K562 (cell line): Measurements from ENCODE around the gene DEK. TPM values are rescaled to one million over a fixed set of nuclear protein-coding genes. Genes with fewer than 3 reads are reported as not detected.

Experiments
- BMI1 ChIP-seq: fragments of 150-350 bp; IDR thresholded peaks from 2 replicates; pipeline ENCODE4 v1.6.1; 2014; ENCODE audit warnings: low read length
- MAFF ChIP-seq: IDR thresholded peaks from 2 replicates; pipeline ENCODE4 v1.6.1; 2012; ENCODE audit warnings: low read length, improper control_type of control experiment
- PRPF4 ChIP-seq: fragments of 200-400 bp; formaldehyde crosslinking; IDR thresholded peaks from one replicate; pipeline ENCODE4 v1.6.1; 2017; ENCODE audit warnings: low read length, low read depth, mild to moderate bottlenecking; ENCODE audit not compliant: insufficient read depth, poor library complexity, severe bottlenecking
- SIN3B ChIP-seq: fragments of 450-650 bp; IDR thresholded peaks from 2 replicates; pipeline ENCODE4 v1.6.1; 2017; ENCODE audit warnings: low read depth, mild to moderate bottlenecking, moderate library complexity
- TCFL5 ChIP-seq: fragments of 250-450 bp; sonication (Bioruptor Pico); conservative IDR thresholded peaks from 2 replicates; pipeline ENCODE4 v1.6.1; 2021; ENCODE audit warnings: mild to moderate bottlenecking, moderate library complexity, matching md5 sums
- ZNF263 ChIP-seq: sonication (generic); formaldehyde crosslinking; IDR thresholded peaks from 2 replicates; pipeline ENCODE4 v1.8.0; 2022; ENCODE audit warnings: mild to moderate bottlenecking, missing genetic modification reagents, borderline replicate concordance
- ZNF311 ChIP-seq: fragments of 250-450 bp; sonication (Bioruptor Pico); IDR thresholded peaks from 2 replicates; pipeline ENCODE4 v1.4.0; 2020; ENCODE audit warnings: mild to moderate bottlenecking, moderate library complexity
- ZNF445 ChIP-seq: fragments of 250-450 bp; sonication (Bioruptor Pico); IDR thresholded peaks from 2 replicates; pipeline ENCODE4 v1.4.0; 2020; ENCODE audit warnings: low read depth, mild to moderate bottlenecking, moderate library complexity
- polyA plus RNA-seq, 8 experiments: library from polyadenylated mRNA; depleted of rRNA in 4 of 8; stranded (reverse) in 5 of 8; unstranded in 3 of 8; fragments of >200 nt; fragmentation: Nextera tagmentation in 2 of 8; fragmentation: Illumina TruSeq in 1 of 8; extraction: Ambion mirVana in 2 of 8; extraction: Trizol in 1 of 8; gene quantifications; 2 replicates each; pipeline versions ENCODE4 v1.2.1 to v1.2.3, GENCODE V29; 2011 to 2014; ENCODE audit warnings: inconsistent platforms in 1 of 8, missing spikeins in 1 of 8
- total RNA-seq, 7 experiments: library from RNA; depleted of rRNA in 6 of 7; stranded (reverse); fragments of >200 nt in 6 of 7; fragmentation: Illumina TruSeq in 2 of 7; extraction: Trizol in 2 of 7; gene quantifications; 2 replicates each; pipeline versions ENCODE4 v1.2.1 to v1.2.3, GENCODE V29; 2011 to 2021; ENCODE audit warnings: low replicate concordance in 1 of 7
- TF ChIP-seq, protein P1 (sequence below): fragments of 450-650 bp; IDR thresholded peaks from 2 replicates; pipeline ENCODE4 v1.6.1; 2016; ENCODE audit warnings: borderline replicate concordance
- TF ChIP-seq, protein P2 (sequence below): sonication (generic); formaldehyde crosslinking; IDR thresholded peaks from 2 replicates; pipeline ENCODE4 v1.8.0; 2022; ENCODE audit warnings: mild to moderate bottlenecking, missing genetic modification reagents
- TF ChIP-seq, protein P3 (sequence below): conservative IDR thresholded peaks from 2 replicates; pipeline ENCODE4 v1.6.1; 2011; ENCODE audit warnings: low read depth, mild to moderate bottlenecking, low read length; ENCODE audit not compliant: control insufficient read depth
- TF ChIP-seq, protein P4 (sequence below), 2 experiments: fragments of 150-350 bp in 1 of 2; IDR thresholded peaks; 2 replicates each; pipeline ENCODE4 v1.6.1; 2012 to 2016; ENCODE audit warnings: low read depth in 2 of 2, low read length in 2 of 2, mild to moderate bottlenecking in 1 of 2, moderate library complexity in 1 of 2
- TF ChIP-seq, protein P5 (sequence below): fragments of 450-650 bp; formaldehyde crosslinking; IDR thresholded peaks from 2 replicates; pipeline ENCODE4 v1.4.0; 2020; ENCODE audit warnings: mild to moderate bottlenecking, moderate library complexity

The DEK gene
- total and polyA plus RNA-seq, 9 of the 15 experiments (the other 6 are each of a cell fraction or from before 2014, with no cell fraction given) = 82.3 to 338 (median 184) TPM

DNA sequence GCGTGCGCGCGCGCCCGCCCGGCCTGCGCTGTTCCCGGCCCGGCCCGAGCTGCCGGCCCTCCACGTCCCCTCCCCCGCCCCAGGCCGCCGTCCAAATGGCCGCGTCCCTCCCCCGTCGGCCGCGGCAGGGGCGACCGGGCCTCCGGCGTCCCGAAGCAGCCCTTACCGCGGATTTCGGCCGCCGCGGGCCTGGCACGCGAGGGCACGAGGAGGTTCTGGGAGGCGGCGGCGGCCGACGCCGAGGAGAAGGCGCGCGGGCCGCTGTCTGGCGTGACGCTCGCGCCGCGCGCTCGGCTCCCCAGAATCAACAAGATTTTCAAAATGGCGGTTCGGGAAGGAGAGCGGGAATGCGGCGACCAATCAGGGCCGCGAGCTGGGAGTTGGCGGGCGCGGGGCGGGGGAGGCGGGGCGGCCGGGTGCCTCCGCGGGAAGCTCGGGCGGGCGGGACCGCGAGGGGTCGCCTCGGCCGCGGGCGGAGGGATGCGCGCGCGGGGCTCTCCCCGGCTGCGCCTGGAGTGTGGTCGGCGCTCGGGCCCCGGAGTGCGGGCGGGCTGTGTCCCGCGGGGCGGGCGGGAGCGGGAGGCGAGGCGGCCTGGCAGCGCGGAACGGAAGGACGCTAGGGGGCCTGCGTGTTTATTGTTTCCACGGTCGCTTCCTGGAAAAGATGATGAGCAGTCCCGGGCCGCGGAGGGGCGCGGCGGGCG lies at the start of gene DEK (continued):
- TF ChIP-seq TCFL5 (CRISPR knock-in tag) (no peak), BMI1 (no peak), ZNF263 (CRISPR knock-in tag) (no peak), PRPF4 (peak; percentile 85), ZNF311 (CRISPR knock-in tag) (no peak), ZNF445 (no peak), SIN3B (peak; percentile 45), MAFF (no peak)
- TF ChIP-seq, protein P1, sequence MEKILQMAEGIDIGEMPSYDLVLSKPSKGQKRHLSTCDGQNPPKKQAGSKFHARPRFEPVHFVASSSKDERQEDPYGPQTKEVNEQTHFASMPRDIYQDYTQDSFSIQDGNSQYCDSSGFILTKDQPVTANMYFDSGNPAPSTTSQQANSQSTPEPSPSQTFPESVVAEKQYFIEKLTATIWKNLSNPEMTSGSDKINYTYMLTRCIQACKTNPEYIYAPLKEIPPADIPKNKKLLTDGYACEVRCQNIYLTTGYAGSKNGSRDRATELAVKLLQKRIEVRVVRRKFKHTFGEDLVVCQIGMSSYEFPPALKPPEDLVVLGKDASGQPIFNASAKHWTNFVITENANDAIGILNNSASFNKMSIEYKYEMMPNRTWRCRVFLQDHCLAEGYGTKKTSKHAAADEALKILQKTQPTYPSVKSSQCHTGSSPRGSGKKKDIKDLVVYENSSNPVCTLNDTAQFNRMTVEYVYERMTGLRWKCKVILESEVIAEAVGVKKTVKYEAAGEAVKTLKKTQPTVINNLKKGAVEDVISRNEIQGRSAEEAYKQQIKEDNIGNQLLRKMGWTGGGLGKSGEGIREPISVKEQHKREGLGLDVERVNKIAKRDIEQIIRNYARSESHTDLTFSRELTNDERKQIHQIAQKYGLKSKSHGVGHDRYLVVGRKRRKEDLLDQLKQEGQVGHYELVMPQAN = no peak
- TF ChIP-seq, protein P2, sequence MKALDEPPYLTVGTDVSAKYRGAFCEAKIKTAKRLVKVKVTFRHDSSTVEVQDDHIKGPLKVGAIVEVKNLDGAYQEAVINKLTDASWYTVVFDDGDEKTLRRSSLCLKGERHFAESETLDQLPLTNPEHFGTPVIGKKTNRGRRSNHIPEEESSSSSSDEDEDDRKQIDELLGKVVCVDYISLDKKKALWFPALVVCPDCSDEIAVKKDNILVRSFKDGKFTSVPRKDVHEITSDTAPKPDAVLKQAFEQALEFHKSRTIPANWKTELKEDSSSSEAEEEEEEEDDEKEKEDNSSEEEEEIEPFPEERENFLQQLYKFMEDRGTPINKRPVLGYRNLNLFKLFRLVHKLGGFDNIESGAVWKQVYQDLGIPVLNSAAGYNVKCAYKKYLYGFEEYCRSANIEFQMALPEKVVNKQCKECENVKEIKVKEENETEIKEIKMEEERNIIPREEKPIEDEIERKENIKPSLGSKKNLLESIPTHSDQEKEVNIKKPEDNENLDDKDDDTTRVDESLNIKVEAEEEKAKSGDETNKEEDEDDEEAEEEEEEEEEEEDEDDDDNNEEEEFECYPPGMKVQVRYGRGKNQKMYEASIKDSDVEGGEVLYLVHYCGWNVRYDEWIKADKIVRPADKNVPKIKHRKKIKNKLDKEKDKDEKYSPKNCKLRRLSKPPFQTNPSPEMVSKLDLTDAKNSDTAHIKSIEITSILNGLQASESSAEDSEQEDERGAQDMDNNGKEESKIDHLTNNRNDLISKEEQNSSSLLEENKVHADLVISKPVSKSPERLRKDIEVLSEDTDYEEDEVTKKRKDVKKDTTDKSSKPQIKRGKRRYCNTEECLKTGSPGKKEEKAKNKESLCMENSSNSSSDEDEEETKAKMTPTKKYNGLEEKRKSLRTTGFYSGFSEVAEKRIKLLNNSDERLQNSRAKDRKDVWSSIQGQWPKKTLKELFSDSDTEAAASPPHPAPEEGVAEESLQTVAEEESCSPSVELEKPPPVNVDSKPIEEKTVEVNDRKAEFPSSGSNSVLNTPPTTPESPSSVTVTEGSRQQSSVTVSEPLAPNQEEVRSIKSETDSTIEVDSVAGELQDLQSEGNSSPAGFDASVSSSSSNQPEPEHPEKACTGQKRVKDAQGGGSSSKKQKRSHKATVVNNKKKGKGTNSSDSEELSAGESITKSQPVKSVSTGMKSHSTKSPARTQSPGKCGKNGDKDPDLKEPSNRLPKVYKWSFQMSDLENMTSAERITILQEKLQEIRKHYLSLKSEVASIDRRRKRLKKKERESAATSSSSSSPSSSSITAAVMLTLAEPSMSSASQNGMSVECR (CRISPR knock-in tag) = peak; percentile 59; the same call in 1 of the 2 replicates
- TF ChIP-seq, protein P3, sequence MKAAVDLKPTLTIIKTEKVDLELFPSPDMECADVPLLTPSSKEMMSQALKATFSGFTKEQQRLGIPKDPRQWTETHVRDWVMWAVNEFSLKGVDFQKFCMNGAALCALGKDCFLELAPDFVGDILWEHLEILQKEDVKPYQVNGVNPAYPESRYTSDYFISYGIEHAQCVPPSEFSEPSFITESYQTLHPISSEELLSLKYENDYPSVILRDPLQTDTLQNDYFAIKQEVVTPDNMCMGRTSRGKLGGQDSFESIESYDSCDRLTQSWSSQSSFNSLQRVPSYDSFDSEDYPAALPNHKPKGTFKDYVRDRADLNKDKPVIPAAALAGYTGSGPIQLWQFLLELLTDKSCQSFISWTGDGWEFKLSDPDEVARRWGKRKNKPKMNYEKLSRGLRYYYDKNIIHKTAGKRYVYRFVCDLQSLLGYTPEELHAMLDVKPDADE = peak; percentile 31; the same call in 1 of the 2 replicates
- TF ChIP-seq, protein P4, sequence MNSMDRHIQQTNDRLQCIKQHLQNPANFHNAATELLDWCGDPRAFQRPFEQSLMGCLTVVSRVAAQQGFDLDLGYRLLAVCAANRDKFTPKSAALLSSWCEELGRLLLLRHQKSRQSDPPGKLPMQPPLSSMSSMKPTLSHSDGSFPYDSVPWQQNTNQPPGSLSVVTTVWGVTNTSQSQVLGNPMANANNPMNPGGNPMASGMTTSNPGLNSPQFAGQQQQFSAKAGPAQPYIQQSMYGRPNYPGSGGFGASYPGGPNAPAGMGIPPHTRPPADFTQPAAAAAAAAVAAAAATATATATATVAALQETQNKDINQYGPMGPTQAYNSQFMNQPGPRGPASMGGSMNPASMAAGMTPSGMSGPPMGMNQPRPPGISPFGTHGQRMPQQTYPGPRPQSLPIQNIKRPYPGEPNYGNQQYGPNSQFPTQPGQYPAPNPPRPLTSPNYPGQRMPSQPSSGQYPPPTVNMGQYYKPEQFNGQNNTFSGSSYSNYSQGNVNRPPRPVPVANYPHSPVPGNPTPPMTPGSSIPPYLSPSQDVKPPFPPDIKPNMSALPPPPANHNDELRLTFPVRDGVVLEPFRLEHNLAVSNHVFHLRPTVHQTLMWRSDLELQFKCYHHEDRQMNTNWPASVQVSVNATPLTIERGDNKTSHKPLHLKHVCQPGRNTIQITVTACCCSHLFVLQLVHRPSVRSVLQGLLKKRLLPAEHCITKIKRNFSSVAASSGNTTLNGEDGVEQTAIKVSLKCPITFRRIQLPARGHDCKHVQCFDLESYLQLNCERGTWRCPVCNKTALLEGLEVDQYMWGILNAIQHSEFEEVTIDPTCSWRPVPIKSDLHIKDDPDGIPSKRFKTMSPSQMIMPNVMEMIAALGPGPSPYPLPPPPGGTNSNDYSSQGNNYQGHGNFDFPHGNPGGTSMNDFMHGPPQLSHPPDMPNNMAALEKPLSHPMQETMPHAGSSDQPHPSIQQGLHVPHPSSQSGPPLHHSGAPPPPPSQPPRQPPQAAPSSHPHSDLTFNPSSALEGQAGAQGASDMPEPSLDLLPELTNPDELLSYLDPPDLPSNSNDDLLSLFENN (IDR thresholded peaks at IDR 0.05; ENCODE audit: low read depth in 2 of 2, low read length in 2 of 2) = no peak; a peak in 1 of 4 replicates
- TF ChIP-seq, protein P5, sequence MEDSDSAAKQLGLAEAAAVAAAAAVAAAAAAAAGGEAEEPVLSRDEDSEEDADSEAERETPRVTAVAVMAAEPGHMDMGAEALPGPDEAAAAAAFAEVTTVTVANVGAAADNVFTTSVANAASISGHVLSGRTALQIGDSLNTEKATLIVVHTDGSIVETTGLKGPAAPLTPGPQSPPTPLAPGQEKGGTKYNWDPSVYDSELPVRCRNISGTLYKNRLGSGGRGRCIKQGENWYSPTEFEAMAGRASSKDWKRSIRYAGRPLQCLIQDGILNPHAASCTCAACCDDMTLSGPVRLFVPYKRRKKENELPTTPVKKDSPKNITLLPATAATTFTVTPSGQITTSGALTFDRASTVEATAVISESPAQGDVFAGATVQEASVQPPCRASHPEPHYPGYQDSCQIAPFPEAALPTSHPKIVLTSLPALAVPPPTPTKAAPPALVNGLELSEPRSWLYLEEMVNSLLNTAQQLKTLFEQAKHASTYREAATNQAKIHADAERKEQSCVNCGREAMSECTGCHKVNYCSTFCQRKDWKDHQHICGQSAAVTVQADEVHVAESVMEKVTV (CRISPR knock-in tag) = 0 out of 2 replicates have a peak, but pooled peaks have one; percentile 32
